ENCODE measurements around the gene NFILZ. TPM values are rescaled to one million over a fixed set of nuclear protein-coding genes. Genes with fewer than 3 reads are reported as not detected.

NFILZ gene
- polyA plus RNA-seq, 1 experiment = not detected

GRCh38 chr19:8641908-8642547, 11.6 kb downstream of the NFILZ start:
- DNase-seq (ENCODE audit: low read depth) = no peak
- ChIA-PET POLR2A (no interaction called here), CTCF (interaction anchor here (0.7 to 6.4 kb wide), 10 partner anchors 11 to 372 kb away, joined by 3 to 55 read pairs (median 7); partner anchors contain the start of genes MYO1F and NFILZ)
- H3K36me3 ChIP-seq (ENCODE audit: control insufficient read depth, insufficient read depth, low read length) = no peaks in the 10 kb centered on the region
- TF ChIP-seq, protein P1, sequence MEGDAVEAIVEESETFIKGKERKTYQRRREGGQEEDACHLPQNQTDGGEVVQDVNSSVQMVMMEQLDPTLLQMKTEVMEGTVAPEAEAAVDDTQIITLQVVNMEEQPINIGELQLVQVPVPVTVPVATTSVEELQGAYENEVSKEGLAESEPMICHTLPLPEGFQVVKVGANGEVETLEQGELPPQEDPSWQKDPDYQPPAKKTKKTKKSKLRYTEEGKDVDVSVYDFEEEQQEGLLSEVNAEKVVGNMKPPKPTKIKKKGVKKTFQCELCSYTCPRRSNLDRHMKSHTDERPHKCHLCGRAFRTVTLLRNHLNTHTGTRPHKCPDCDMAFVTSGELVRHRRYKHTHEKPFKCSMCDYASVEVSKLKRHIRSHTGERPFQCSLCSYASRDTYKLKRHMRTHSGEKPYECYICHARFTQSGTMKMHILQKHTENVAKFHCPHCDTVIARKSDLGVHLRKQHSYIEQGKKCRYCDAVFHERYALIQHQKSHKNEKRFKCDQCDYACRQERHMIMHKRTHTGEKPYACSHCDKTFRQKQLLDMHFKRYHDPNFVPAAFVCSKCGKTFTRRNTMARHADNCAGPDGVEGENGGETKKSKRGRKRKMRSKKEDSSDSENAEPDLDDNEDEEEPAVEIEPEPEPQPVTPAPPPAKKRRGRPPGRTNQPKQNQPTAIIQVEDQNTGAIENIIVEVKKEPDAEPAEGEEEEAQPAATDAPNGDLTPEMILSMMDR (IDR thresholded peaks at IDR 0.05; ENCODE audit: insufficient read depth, low read depth, low read length) = peak; percentile 59
- H3K27me3 ChIP-seq (ENCODE audit: control insufficient read depth, insufficient read depth, low read length) = no peaks in the 10 kb centered on the region
- no peak overlapping the region for H3K4me3 ChIP-seq (ENCODE audit: low read depth, low read length)

DNA sequence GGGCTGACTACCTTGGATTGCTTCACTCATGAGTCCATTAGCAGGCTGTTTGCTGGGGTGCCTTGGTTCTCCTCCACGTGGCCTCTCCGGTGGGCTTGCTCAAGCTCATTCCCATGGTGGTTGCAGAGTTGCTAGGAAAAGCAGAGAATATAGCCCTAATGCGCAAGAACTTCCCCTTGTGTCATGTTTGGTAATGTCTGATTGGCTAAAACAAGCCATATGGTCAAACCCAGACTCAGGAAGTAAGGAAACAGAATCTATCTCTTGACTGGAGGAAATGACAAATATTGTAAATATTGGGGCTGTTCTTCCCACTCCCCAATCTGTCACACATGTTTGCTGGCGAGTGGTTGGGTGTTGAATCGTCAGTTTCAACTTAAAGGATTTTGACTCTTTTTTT, 12.1 kb downstream of the NFILZ start:
- Histone ChIP-seq H3K27me3 (ENCODE audit: control insufficient read depth, insufficient read depth, low read length) (no peaks in the 10 kb centered on the region), H3K36me3 (ENCODE audit: control insufficient read depth, insufficient read depth, low read length) (no peaks in the 10 kb centered on the region), H3K4me3 (ENCODE audit: low read depth, low read length) (no peak overlapping the region)
- POLR2A ChIA-PET = no interaction called here
- TF ChIP-seq, protein P1 (IDR thresholded peaks at IDR 0.05; ENCODE audit: insufficient read depth, low read depth, low read length) = no peak
- no peak for DNase-seq (ENCODE audit: low read depth)
- CTCF ChIA-PET = interaction anchor here (1.6 to 6.4 kb wide), 5 partner anchors 11 to 63 kb away, joined by 6 to 55 read pairs (median 11); partner anchors contain the start of gene MYO1F

DNA sequence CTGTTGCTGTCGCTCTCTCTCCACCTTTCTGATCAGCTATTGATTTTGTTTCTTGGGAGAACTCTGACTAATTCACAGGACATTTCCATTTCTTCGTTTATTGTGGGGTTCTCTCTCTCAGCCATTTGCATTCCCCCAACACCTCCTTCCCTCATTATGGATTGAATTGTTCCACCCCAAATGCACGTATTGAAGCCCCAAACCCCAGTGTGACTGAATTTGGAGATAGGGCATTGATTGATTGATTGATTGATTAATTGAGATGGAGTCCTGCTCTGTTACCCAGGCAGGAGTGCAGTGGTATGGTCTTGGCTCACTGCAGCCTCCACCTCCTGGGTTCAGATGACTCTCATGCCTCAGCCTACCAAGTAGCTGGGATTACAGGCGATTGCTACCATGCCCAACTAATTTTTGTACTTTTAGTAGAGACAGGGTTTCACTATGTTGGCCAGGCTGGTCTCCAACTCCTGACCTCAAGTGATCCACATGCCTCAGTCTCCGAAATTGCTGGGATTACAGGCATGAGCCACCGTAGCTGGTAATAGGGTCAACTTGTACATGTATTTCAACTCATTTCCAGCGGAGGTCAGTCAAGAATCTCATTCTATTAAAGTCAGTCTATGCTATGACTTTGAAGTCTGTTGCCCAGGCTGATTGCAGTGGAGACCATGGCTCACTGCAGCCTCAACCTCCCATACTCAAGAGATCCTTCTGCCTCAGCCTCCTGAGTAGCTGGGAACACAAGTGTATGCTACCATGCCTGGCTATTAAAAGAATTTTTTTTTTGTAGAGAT, 13.6 kb downstream of the NFILZ start:
- POLR2A ChIA-PET = no interaction called here
- Histone ChIP-seq H3K4me3 (ENCODE audit: low read depth, low read length) (no peak overlapping the region), H3K36me3 (ENCODE audit: control insufficient read depth, insufficient read depth, low read length) (no peaks in the 10 kb centered on the region), H3K27me3 (ENCODE audit: control insufficient read depth, insufficient read depth, low read length) (no peaks in the 10 kb centered on the region)
- no peak for DNase-seq (ENCODE audit: low read depth)
- CTCF ChIA-PET = interaction anchor here (0.7 to 6.4 kb wide), 3 partner anchors 10 to 64 kb away, joined by 4 to 55 read pairs (median 26); partner anchors contain the start of gene MYO1F
- TF ChIP-seq, protein P1 (IDR thresholded peaks at IDR 0.05; ENCODE audit: insufficient read depth, low read depth, low read length) = no peak

GRCh38 chr19:8648240-8648639, 17.8 kb downstream of the NFILZ start:
- H3K27me3 ChIP-seq (ENCODE audit: control insufficient read depth, insufficient read depth, low read length) = no peaks in the 10 kb centered on the region
- POLR2A ChIA-PET = no interaction called here
- CTCF ChIA-PET = no interaction called here
- TF ChIP-seq, protein P1 (IDR thresholded peaks at IDR 0.05; ENCODE audit: insufficient read depth, low read depth, low read length) = no peak
- DNase-seq (ENCODE audit: low read depth) = no peak
- H3K4me3 ChIP-seq (ENCODE audit: low read depth, low read length) = no peak overlapping the region
- no peaks in the 10 kb centered on the region for H3K36me3 ChIP-seq (ENCODE audit: control insufficient read depth, insufficient read depth, low read length)

Measured in BJ (cell line).